Measurements from ENCODE around the gene ACTG1. TPM values are rescaled to one million over a fixed set of nuclear protein-coding genes. Genes with fewer than 3 reads are reported as not detected.

The ACTG1 gene
- total RNA-seq, 1 experiment from 2014 or later = 4,160 TPM

DNA sequence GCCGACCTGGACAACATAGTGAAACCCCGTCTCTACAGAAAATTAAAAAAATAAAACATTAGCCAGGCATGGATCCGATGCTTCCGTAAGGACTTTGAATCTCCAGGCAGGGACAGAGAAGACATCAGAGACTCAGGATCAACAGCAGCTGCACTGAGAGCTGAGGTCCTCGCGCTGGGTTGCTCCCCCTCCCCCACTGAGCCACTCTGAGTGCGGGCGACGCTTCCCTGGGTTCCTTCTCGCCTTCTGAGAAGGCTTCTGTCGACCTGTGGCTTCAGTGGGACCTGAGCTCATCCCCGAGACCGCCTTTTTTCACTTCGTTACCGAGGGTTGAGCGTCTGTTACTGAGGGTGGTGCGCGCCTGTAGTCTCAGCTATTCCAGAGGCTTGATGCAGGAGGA lies 20.4 kb downstream of the ACTG1 start:
- Histone ChIP-seq H3K4ac (ENCODE audit: low read depth, low read length) (no peak overlapping the region), H3K9me3 (ENCODE audit: control insufficient read depth, low read depth, low read length) (no peaks in the 10 kb centered on the region), H3K4me1 (ENCODE audit: insufficient read depth, low read length) (peaks cover 3% of the 10 kb centered on the region; the same call in 1 of the 2 replicates), H2BK15ac (ENCODE audit: low read depth, low read length) (no peak overlapping the region), H3K79me1 (ENCODE audit: insufficient read depth, low read depth, low read length, poor library complexity, severe bottlenecking) (no peaks in the 10 kb centered on the region), H3K4me2 (ENCODE audit: insufficient read depth, insufficient read length, low read length) (no peak overlapping the region), H3K23ac (ENCODE audit: insufficient read length, low read depth, low read length) (no peak overlapping the region), H2BK120ac (ENCODE audit: low read depth, low read length, poor library complexity, severe bottlenecking) (no peak overlapping the region), H3K27me3 (ENCODE audit: insufficient read depth, low read length) (no peaks in the 10 kb centered on the region; the same call in 1 of the 2 replicates), H3K18ac (ENCODE audit: insufficient read length, low read depth, low read length) (no peak overlapping the region), H4K20me1 (ENCODE audit: control insufficient read depth, insufficient read depth, insufficient read length) (no peaks in the 10 kb centered on the region), H2BK20ac (ENCODE audit: low read depth, low read length, poor library complexity, severe bottlenecking) (no peak overlapping the region), H3K9ac (ENCODE audit: extremely low read depth, insufficient read length, low read length) (no peak overlapping the region), H3K56ac (ENCODE audit: insufficient read length, low read depth, low read length) (no peak overlapping the region), H2AFZ (ENCODE audit: low read length) (no peak overlapping the region), H4K91ac (ENCODE audit: insufficient read length, low read depth, low read length) (no peak overlapping the region), H2BK5ac (ENCODE audit: insufficient read length, low read length) (no peak overlapping the region), H2BK12ac (ENCODE audit: insufficient read length, low read depth, low read length) (no peak overlapping the region), H3K27ac (ENCODE audit: insufficient read length, low read depth, low read length) (no peak overlapping the region), H3K23me2 (ENCODE audit: insufficient read length, low read depth, low read length, poor library complexity, severe bottlenecking) (peaks cover 5% of the 10 kb centered on the region), H4K5ac (ENCODE audit: insufficient read length, low read depth, low read length) (no peak overlapping the region), H3K14ac (ENCODE audit: insufficient read depth, low read length) (no peak overlapping the region; the same call in 1 of the 2 replicates), H3T11ph (ENCODE audit: low read length) (no peak overlapping the region), H2AK5ac (ENCODE audit: insufficient read length, low read length) (no peak overlapping the region), H3K79me2 (ENCODE audit: insufficient read depth, low read length) (no peaks in the 10 kb centered on the region), H4K8ac (replicated peaks; ENCODE audit: insufficient read length, low read depth, low read length) (no peak overlapping the region)
- TF ChIP-seq, protein P1, sequence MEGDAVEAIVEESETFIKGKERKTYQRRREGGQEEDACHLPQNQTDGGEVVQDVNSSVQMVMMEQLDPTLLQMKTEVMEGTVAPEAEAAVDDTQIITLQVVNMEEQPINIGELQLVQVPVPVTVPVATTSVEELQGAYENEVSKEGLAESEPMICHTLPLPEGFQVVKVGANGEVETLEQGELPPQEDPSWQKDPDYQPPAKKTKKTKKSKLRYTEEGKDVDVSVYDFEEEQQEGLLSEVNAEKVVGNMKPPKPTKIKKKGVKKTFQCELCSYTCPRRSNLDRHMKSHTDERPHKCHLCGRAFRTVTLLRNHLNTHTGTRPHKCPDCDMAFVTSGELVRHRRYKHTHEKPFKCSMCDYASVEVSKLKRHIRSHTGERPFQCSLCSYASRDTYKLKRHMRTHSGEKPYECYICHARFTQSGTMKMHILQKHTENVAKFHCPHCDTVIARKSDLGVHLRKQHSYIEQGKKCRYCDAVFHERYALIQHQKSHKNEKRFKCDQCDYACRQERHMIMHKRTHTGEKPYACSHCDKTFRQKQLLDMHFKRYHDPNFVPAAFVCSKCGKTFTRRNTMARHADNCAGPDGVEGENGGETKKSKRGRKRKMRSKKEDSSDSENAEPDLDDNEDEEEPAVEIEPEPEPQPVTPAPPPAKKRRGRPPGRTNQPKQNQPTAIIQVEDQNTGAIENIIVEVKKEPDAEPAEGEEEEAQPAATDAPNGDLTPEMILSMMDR (conservative IDR thresholded peaks at IDR 0.05) = no peak
- Mint-ChIP-seq H3K9me3 (no peaks in the 10 kb centered on the region), H3K27ac (no peak overlapping the region), H3K27me3 (ENCODE audit: low read depth) (peaks cover 48% of the 10 kb centered on the region), H3K36me3 (ENCODE audit: insufficient read depth in 1 of 3, low read depth in 3 of 3) (no peaks in the 10 kb centered on the region), H3K4me1 (peaks cover 27 to 41% of the 10 kb centered on the region in 2 experiments), H3K4me3 (peak overlapping the region in 1 of 2 experiments; percentile 31; a peak in 2 of 5 replicates)
- no peak for DNase-seq
- WGBS (ENCODE audit: extremely low coverage, insufficient read length, low lambda C conversion rate) = no CpG with 5 or more reads among the region's 18 CpGs

Measured in H9 (cell line).